ENCODE results near the gene PROM1. TPM values are rescaled to one million over a fixed set of nuclear protein-coding genes. Genes with fewer than 3 reads are reported as not detected.

Gene PROM1
- total and polyA plus RNA-seq, 2 of the 8 experiments (the other 6 are each of a cell fraction or from before 2014, with no cell fraction given) = 36.0 to 59.7 TPM

DNA sequence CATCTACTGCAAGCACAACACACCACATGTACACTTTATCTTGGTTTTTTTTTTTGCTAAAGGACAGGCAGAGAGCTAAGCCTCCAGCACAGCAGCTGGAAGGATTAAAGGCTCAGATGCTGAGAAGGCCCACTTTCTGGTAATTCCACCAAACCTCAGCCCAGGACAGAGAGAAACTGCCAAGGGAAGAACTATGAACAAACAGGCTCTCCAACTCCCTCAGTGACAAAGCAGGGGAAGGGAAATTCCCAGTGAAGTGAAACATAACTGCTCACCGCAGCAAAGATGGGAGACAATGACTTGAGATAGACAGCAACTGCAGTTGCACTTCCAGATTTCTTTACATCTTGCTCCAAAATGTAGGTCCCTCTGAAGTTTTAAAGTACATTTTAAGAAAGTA, 4.8 kb downstream of the PROM1 start (continued):
- TF ChIP-seq, protein P1, sequence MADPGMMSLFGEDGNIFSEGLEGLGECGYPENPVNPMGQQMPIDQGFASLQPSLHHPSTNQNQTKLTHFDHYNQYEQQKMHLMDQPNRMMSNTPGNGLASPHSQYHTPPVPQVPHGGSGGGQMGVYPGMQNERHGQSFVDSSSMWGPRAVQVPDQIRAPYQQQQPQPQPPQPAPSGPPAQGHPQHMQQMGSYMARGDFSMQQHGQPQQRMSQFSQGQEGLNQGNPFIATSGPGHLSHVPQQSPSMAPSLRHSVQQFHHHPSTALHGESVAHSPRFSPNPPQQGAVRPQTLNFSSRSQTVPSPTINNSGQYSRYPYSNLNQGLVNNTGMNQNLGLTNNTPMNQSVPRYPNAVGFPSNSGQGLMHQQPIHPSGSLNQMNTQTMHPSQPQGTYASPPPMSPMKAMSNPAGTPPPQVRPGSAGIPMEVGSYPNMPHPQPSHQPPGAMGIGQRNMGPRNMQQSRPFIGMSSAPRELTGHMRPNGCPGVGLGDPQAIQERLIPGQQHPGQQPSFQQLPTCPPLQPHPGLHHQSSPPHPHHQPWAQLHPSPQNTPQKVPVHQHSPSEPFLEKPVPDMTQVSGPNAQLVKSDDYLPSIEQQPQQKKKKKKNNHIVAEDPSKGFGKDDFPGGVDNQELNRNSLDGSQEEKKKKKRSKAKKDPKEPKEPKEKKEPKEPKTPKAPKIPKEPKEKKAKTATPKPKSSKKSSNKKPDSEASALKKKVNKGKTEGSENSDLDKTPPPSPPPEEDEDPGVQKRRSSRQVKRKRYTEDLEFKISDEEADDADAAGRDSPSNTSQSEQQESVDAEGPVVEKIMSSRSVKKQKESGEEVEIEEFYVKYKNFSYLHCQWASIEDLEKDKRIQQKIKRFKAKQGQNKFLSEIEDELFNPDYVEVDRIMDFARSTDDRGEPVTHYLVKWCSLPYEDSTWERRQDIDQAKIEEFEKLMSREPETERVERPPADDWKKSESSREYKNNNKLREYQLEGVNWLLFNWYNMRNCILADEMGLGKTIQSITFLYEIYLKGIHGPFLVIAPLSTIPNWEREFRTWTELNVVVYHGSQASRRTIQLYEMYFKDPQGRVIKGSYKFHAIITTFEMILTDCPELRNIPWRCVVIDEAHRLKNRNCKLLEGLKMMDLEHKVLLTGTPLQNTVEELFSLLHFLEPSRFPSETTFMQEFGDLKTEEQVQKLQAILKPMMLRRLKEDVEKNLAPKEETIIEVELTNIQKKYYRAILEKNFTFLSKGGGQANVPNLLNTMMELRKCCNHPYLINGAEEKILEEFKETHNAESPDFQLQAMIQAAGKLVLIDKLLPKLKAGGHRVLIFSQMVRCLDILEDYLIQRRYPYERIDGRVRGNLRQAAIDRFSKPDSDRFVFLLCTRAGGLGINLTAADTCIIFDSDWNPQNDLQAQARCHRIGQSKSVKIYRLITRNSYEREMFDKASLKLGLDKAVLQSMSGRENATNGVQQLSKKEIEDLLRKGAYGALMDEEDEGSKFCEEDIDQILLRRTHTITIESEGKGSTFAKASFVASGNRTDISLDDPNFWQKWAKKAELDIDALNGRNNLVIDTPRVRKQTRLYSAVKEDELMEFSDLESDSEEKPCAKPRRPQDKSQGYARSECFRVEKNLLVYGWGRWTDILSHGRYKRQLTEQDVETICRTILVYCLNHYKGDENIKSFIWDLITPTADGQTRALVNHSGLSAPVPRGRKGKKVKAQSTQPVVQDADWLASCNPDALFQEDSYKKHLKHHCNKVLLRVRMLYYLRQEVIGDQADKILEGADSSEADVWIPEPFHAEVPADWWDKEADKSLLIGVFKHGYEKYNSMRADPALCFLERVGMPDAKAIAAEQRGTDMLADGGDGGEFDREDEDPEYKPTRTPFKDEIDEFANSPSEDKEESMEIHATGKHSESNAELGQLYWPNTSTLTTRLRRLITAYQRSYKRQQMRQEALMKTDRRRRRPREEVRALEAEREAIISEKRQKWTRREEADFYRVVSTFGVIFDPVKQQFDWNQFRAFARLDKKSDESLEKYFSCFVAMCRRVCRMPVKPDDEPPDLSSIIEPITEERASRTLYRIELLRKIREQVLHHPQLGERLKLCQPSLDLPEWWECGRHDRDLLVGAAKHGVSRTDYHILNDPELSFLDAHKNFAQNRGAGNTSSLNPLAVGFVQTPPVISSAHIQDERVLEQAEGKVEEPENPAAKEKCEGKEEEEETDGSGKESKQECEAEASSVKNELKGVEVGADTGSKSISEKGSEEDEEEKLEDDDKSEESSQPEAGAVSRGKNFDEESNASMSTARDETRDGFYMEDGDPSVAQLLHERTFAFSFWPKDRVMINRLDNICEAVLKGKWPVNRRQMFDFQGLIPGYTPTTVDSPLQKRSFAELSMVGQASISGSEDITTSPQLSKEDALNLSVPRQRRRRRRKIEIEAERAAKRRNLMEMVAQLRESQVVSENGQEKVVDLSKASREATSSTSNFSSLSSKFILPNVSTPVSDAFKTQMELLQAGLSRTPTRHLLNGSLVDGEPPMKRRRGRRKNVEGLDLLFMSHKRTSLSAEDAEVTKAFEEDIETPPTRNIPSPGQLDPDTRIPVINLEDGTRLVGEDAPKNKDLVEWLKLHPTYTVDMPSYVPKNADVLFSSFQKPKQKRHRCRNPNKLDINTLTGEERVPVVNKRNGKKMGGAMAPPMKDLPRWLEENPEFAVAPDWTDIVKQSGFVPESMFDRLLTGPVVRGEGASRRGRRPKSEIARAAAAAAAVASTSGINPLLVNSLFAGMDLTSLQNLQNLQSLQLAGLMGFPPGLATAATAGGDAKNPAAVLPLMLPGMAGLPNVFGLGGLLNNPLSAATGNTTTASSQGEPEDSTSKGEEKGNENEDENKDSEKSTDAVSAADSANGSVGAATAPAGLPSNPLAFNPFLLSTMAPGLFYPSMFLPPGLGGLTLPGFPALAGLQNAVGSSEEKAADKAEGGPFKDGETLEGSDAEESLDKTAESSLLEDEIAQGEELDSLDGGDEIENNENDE (IDR thresholded peaks at IDR 0.05; ENCODE audit: insufficient replicate concordance, low read length) = no peak
- TF ChIP-seq KDM5A (IDR thresholded peaks at IDR 0.05; ENCODE audit: low read length) (no peak), SUZ12 (IDR thresholded peaks at IDR 0.05; ENCODE audit: low read length) (no peak), POLR2A (IDR thresholded peaks at IDR 0.05; ENCODE audit: control extremely low read depth in 1 of 2, low read depth in 2 of 2, low read length in 2 of 2) (no peak), PHF8 (conservative IDR thresholded peaks at IDR 0.05; ENCODE audit: low read depth, low read length) (no peak), BCL11A (IDR thresholded peaks at IDR 0.05; ENCODE audit: low read depth in 2 of 2, low read length in 2 of 2) (no peak)

Measured in H1 (cell line).